NCI-H2227 (cell line): Measurements from ENCODE around the gene IQSEC1.

ENCODE experiments used
- DNase-seq: peaks from one replicate; lab custom pipeline; 2025; ENCODE audit not compliant: unreplicated experiment; lab: John Stamatoyannopoulos, UW

IQSEC1 gene

DNA sequence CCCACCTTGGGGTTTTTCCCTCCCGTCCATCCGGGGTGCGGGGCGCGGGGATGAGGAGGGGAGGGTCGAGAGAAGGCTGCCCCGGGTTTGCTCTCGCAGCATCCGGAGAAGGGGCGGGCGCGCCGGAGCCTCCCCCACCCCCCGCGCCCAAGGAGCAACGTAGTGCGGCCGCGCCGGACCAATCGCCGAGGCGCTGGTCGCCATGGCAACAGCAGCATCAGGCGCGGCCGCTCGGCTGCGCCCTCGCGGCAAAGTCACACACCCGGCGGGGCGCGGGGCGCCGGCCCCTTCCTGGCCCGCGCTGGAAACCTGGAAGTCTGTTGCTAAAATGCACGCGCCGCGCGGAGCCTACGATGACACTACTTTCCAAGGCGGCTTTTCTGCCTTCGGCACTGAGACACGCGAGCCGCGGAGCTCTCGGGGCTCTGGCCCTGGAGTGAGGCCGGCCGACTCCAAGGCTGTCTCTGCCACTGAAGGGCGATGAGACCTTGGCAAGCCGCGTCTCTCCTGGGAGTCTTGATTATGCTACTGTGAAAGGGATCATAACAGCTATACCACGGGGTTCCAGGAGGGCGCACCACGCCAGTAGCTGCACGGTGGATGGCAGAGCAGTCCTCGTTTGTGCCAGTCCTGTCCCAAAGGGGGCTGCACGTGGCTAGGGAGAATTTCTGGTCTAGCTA is at the start of gene IQSEC1:
Gene IQSEC1 (minus strand): TSS at position 104 of the 680 bp plus-strand sequence. CDS start 415 bp downstream, outside the sequence.
- peak; percentile 91 for DNase-seq

GRCh38 chr3:13122081-13123012 is 49.1 kb upstream of the IQSEC1 start:
- DNase-seq, result no peak

- no peak for DNase-seq
These were observed 48.3 kb upstream of the IQSEC1 start for GRCh38 chr3:13121553-13122001.

GRCh38 chr3:13120928-13121552 is 47.8 kb upstream of the IQSEC1 start:
- no peak for DNase-seq

DNA sequence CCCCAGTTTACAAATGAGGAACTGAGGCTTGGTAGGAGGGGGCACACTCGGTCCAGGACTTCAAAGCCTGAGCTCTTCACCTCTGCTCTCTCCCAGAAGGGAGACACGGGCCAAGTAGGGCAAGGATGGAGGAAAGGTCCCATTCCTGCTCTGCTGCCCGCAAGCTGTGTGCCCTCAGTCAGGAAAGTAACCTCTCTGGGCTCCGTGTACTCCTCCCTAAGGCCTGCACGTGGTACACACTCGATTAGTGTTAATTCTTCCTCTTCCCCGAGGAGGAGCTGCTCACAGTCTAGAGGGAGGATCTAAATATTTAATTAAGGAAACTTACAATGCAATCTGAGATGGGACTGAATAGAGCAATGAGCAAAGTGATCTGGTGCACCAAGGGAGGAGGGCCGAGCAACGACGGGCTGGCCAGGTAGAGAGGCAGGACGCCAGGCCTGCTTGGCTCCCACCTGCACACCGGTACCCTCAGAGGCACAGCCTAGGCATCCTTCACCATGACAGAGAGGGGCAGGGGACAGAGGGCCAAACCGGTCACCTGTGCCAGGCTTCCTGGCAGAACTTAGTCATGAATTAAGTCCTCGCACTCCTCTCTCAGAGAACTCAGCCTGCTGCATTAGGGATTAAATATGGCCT is 47.2 kb upstream of the IQSEC1 start:
- no peak for DNase-seq

DNA sequence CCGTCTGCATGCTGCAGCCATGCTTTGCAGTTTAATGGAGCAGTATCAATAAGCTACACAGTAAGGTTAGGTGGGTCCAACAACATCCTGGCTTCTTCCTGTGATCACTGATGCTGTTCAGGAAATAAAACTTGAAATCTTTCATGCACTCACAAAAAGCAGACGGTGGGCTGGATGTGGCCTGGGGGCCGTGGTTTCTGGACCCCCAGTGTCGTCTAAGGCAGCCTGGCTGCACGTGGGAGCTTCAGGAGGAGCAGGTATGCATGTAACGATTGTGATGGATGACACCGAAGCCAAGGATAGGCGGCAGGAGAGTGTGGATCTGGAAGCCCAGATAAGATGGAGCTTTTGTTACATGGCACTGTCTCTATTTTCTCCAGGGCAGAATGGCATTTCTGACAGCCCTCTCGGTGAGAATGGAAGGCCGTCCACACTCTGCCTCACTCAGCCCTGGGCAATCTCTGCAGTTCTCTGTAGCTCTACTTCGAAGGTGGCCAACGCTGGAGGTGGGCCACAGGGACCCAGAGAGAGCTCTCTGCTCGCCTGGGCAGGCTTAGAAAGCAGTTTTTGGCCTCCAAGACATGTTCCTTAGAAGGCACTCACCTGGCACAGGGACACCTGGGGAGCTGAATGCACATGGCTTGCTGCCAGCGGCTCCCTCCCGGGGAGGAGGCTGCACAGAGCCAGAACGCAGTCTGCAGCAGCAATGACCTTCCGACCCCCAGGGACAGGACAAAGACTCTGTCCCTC is 46.4 kb upstream of the IQSEC1 start:
- DNase-seq, result no peak

DNA sequence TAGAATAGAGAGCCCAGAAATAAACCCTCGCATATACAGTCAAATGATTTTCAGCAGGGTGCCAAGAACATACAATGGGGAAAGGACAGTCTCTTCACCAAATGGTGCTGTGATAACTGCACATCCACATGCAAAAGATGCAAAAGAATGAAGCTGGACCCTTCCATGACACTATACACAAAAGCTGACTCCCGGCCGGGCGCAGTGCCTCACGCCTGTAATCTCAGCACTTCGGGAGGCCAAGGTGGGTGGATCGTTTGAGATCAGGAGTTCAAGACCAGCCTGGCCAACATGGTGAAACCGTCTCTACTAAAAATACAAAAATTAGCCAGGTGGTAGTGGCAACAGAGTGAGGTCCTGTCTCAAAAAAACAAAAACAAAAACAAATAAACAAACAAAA is 43.2 kb upstream of the IQSEC1 start:
- no peak for DNase-seq

DNA sequence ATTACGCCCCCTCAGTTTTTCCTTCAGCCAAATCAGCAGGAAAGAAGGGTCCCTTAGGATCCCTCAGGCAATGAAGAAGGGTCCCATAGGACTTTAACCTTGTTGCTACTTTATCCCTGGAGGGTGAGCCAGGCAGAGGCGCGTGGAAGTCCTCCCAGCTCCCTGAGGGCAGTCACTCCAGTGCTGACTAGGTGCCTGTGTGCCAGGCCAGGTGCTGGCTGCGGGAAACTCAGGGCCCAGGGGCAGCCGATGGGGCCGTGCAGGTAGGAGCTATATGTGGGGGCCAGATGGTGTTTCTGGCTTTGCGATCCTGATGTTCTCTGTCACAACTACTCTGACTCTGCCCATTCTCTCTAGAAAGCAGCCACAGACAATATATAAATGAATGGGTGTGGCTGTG is 42.8 kb upstream of the IQSEC1 start:
- no peak for DNase-seq

DNA sequence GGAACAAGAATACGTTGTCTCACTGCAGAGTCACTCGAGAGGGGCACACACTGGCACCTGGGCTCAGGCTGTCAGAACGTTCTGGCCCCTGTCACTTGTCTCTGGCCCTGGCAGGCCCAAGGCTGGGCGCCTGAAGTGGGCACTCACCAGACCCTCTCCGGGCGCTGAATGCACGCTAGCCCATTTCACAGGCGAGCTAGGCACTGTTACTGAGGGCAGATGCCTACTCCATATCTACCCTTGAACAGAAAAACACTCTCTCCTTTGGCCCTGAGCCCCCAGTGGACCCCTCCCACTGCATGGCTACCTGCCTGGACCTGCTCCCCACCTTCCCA is 42.3 kb upstream of the IQSEC1 start:
- no peak for DNase-seq

DNA sequence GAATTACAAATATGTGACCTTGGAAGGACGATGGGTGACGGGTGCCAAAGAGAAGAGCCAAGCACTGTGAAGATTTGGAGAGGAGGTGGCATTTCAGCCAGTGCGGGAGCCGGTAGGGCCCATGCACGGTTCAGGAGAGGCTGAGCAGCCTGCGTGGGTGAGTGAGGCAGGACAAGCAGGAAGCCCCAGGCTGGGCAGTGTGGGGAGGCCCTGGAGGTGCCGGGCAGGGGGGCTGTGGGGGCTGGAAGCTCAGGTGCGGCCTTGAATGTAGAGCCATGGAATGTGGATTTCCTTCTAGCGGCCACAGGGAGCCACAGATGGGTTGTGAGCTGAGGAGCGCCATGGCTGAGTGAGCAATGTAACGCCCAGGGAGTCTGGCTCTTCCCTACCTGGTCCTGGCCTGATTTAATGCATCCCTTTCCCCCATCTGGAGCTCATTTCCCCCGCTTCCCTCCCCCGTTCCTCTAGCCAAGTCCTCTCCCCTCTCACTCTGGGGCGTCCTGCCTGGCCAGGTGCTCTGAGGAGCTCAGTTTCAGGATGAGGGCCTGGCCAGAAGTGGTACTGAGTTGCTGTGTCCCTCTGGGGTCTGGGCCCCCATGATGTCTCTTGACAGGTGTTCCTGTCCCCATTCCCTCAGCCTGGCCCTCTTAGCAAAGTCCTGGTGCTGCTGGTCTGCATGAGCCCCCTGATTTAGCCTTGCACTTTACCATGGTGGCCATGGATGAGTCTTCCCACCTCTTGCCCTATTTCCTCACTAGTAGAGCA is 41.8 kb upstream of the IQSEC1 start:
- DNase-seq, result no peak

DNA sequence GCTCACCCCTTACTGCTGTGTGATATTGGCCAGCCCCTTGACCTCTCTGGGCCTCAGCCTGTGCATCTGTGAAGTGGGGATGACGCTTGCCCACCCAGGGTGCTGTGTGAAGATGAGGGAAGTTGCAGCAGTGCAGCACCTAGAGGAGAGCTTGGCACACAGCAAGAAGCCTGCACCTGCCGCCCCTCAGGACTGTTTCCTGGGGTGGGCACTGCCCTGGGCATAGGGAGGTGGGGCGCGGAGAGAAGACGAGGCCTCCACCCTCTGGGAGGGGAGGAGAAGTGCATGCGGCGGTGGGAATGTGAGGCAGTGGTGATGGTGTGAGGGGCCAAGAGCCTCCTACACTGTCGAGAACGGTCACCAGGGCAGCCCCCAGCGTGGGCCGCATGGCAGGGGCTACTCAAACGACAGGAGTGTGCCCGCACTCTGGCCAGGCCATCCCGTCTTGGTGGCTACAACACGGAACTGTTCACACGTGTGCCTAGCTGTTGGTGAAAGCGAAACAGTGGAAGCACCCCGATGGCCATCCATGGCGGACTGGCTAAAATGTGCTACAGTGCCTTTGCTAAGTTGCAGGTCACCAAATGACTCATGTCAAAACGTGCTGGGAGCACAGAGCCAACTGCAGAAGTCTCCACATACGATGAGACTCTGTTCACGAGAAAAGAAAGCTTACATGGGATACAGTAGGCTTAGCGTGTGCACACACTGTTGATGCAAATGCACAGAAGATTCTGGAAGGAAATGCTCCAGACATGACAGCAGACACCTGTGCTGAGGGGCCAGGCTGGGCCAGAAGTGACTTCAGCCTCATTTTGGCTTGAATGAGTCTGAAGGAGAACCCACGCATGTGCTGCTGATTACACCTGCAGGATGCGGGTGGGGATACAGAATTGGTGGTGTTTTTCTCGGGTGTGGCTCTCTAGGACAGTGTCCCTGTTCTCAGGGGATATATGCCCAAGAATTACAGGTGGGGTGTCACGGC is 40.4 kb upstream of the IQSEC1 start:
- DNase-seq, result no peak

- no peak for DNase-seq
These were observed 39.5 kb upstream of the IQSEC1 start for GRCh38 chr3:13112521-13113345.

GRCh38 chr3:13111873-13112520 is 38.8 kb upstream of the IQSEC1 start:
- no peak for DNase-seq

DNA sequence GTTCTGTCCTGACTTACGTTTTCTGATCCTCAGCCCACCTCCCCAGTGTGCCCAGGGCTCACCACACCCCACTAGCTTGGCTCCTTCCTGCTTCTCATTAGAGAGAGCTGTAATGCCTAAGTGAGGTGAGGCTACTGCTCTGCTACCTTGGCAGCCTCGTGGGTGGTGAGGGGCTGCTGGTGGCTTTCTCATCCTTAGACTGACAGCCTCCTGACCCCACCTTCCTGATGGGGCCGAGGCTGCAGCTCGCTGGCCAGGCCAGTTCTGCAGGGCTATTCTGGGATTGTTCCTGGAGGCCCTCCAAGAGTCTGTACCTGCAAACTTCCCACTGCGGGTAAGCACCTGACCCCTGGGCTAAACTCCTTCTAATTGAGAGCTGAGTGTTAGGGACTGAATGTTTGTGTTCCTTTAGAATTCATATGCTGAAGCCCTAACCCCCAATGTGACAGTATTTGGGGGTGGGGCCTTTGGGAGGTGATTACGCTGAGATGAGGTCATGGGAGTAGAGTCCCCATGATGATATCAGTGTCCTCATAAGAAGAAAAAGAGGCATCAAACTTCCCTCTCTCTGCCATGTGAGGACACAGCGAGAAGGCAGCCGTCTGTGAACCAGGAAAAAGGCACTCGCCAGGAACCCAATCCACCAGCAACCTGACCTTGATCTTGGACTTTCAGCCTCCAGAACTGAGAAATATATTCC is 38.1 kb upstream of the IQSEC1 start:
- no peak for DNase-seq

GRCh38 chr3:13110678-13111116 is 37.5 kb upstream of the IQSEC1 start:
- no peak for DNase-seq

- DNase-seq, result no peak
These were observed 36.3 kb upstream of the IQSEC1 start for GRCh38 chr3:13109516-13109915.

DNA sequence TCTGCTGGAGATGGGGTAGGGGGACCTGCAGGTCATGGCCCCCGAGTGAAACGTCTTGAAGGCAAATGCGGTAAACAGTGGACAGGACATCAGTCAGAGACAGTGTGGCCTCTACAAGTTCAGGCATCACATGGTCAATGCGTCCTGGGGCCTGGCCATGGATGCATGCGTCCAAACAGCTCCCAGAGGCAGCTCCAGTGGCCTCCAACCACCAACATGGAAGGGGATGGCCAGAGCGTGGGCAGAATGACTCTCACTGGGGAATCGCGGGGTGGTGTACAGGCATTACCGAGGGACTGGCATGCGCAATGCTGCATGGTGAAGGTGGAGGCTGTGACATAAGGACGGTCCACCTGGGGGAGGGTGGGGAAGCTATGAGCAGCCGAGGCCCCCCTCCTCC is 35.6 kb upstream of the IQSEC1 start:
- DNase-seq, result no peak
